GM21390 (cell line): Measurements from ENCODE around the gene STAB2.

ENCODE experiments used
- ATAC-seq: cut with Tn5 transposase; IDR thresholded peaks from one replicate; pipeline ENCODE4 v1.9.1; 2021; ENCODE audit not compliant: unreplicated experiment

The STAB2 gene

DNA sequence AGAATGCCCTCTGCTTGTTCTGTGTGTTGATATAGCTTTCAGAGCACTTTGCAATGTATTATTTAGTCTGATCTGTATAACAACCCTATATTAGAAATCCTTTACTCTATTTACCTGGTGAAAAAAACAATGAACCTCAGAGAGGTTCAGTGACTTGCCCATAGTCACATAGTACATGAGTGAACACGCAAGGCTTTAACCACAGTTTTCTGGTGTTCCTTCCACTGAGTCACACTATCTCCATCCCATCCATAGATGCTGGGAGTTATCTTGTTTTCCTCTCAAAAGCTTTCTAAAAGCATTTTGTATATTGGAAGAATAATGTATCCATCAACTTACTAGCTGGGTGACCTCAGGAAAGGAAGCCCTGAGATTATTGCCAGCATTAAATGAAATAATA lies 149.5 kb downstream of the STAB2 start:
- ATAC-seq, result no peak

DNA sequence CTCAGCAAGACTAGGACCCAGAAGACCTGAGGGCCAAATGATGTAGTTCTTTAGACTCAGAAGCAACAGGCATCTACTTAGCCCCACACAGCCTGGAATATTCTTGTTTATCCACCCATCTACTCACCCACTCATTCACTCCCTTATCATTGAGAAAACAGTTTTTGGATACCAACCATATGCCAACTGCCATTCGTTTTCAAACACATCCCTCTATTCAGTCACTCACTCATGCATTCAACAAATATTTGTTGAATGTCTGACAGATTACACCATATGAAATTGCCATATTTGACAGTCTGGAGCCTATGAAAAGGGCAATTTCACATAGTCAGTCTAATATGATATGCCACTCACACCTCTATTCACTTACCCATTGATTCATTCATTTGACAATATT lies 150.8 kb downstream of the STAB2 start:
- no peak for ATAC-seq

GRCh38 chr12:103742349-103742932 lies 155.4 kb downstream of the STAB2 start:
- ATAC-seq, result no peak

- no peak for ATAC-seq
Observed at GRCh38 chr12:103743788-103744187, 156.7 kb downstream of the STAB2 start.

GRCh38 chr12:103745962-103746361 lies 158.9 kb downstream of the STAB2 start:
- no peak for ATAC-seq

- no peak for ATAC-seq
Observed at GRCh38 chr12:103748002-103748401, 160.9 kb downstream of the STAB2 start.

DNA sequence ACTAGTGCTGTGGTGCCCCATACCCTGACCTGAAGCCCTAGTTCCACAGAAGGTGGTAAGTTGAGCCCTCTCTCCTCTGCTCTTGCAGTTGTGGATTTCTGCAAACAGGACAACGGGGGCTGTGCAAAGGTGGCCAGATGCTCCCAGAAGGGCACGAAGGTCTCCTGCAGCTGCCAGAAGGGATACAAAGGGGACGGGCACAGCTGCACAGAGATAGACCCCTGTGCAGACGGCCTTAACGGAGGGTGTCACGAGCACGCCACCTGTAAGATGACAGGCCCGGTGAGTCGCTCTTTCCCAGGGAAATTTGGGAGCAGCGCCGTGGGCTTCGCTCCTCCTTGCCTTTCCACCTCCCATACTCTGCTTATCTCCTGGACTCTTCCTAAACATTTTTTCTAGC lies 161.8 kb downstream of the STAB2 start:
- no peak for ATAC-seq

GRCh38 chr12:103751171-103751570 lies 164.1 kb downstream of the STAB2 start:
- ATAC-seq, result no peak

DNA sequence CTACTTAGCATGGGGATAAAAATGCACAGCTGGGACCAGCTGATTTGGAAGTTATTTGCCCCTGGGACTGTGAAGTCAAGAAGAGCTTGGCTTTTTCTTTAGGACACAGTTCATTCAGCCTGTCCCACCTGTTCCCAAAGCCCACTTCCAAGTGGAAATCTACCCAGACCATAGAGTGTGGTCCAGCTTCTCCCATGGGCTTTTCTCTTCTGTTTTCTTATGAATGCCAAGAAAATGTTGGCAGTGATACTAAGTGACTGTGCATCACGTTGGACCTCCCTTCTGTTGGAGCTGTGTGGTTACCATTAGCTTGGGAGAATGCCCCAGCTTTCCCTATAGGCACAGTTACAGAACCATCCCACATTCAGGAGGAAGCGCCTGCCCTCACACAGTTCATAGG lies 164.5 kb downstream of the STAB2 start:
- ATAC-seq, result no peak

- no peak for ATAC-seq
Observed at GRCh38 chr12:103755425-103755824, 168.4 kb downstream of the STAB2 start.

- ATAC-seq, result no peak
Observed at GRCh38 chr12:103756443-103756842, 169.4 kb downstream of the STAB2 start.

- ATAC-seq, result no peak
Observed at GRCh38 chr12:103757248-103757647, 170.2 kb downstream of the STAB2 start.

DNA sequence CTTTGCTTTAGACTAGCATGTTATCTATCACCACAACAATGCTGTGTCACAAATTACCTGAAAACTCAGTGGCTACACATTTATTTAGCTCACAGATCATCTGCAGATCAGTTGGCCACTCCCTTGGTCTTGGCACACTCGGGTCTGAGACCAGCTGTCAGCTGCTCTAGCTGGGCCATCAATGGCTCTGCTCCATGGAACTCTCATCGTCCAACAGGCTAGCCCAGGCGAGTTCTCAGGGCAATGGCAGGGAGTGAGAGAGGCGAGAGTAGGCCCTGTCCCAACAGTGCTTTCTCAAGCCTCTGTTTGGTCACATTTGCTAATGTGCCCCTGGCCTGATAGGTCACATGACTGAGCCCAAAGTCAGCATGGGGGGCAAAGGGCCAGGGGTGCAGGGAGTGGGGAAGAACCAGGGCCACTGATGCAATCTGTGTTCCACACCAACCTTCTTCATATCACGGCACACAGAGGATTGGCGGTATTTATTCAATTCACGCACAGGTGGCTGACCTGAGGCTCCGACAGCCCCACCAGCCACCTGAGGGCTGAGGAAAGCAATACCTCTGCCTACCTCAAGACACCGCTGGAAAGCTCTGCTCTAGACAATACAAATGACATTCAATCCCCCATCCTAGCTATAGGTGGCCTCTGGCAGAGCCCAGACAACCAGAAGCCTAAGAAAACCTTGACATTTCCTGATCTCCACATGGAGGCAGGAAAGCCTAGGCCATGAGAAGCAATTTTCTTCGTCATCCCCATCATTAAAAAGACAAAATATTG lies 171.4 kb downstream of the STAB2 start:
- no peak for ATAC-seq

DNA sequence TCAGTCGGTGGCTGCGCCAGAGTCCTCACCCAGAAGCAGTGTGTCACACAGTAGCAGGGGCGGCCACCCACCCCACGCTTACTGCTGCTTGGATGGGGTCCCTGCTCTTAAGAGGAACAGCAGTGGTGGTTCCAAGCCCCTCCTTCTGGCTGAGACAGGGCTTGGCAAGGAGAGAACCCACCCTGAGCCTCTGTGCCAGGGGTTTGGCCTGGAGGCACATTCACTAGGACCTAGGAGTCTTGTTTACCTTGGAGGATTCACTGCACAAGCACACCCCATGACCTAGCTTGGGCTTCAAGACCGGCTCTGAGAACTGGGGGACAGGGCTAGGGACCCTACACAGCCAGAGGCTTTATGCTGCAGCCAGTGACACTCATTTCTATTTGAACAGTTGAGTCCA lies 175.4 kb downstream of the STAB2 start:
- ATAC-seq, result no peak

DNA sequence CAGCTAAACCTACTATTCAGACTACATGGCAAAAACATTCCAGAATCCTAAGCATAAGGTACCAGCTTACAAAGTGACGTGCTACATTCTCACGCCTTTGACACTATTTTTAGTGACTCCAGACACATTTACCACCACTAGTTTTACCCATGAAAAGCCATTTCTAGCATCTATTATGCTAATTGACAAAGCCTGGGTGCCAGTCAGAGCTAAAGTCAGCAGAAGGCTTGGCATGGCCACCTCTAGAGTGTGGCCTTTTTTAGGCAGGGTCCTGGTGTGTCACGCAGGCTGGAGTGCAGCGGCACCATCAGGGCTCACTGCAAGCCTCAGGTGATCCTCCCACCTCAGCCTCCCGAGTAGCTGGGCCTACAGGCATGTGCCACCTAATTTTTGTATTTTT lies 178.2 kb downstream of the STAB2 start:
- no peak for ATAC-seq

- no peak for ATAC-seq
Observed at GRCh38 chr12:103766028-103766427, 179.0 kb downstream of the STAB2 start.

DNA sequence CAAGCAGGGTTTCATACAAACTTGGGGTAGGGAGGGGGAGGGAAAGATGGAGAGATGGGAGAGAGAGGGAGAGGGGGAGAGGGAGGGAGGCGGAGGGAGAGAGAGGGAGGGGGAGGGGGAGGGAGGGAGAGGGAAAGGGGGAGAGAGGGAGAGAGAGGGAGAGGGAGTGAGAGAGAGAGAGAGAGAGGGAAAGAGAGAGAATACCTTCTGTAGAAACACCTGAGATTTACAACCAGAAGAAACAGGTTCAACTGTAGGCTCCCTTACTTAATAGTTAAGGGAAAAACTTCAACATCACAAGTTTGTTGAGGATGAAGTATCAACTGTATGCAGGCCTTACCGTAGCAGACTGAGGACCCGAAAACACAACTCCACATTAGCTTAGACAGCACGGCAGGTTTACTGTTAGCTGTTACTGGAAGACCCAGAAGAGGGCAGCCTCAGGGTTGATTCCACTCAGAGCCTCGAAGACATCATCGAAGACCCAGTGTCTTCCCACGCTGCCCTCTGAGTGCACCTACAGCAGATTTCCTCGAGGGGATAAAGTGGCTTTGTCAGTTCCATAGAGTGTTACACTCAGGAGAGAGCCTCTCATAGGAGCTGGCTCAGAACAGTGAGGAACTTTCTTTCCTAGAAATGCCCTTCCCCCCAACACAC lies 181.5 kb downstream of the STAB2 start:
- no peak for ATAC-seq

DNA sequence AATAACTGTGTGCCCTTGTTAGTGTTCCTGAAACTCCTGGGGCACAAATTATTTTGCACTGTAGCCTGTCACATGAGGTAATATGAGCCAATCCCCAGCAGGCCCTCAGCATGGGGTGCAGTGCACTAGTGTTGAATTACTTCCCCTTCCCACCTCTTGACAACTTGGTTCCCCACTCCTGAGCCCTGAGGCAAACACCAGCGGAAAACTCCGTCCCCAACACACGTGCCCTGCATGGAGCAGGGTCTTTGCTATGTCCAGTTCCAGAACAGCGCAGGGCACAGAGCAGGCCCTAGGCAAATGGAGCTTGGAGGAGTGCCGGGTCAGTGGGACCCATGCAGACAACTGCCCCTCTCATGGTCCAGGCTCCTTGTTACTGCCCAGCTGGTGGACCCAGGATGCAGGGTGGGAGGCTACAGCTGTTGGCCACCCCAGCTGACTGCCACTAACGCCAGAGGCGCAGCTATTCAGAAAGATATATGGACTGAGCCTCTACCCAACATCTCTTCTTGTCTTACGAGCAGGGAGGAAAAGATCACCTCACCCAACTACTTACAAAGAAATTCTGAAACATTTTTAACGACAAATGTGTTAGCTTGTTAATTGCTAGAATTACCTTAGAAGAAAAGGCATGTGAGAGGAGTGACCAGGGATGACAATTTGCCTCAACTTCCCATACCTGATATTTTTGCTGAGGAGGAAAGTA lies 182.3 kb downstream of the STAB2 start:
- ATAC-seq, result no peak

- no peak for ATAC-seq
Observed at GRCh38 chr12:103771466-103771865, 184.4 kb downstream of the STAB2 start.

GRCh38 chr12:103772367-103773108 lies 185.5 kb downstream of the STAB2 start:
- ATAC-seq, result no peak
